ENCODE results near the gene TMEM255A. TPM values are rescaled to one million over a fixed set of nuclear protein-coding genes. Genes with fewer than 3 reads are reported as not detected.

TMEM255A gene
- total RNA-seq, 1 experiment from 2014 or later = 0.31 TPM

- CTCF ChIA-PET = no interaction called here
- Histone ChIP-seq H3K27me3 (ENCODE audit: control insufficient read depth, insufficient read depth, low read length) (no peaks in the 10 kb centered on the region), H3K4me1 (ENCODE audit: control insufficient read depth, insufficient read depth, low read length) (no peaks in the 10 kb centered on the region), H3K27ac (ENCODE audit: low read length) (no peak overlapping the region), H3K9me3 (ENCODE audit: control insufficient read depth, insufficient read depth, low read depth, low read length) (no peaks in the 10 kb centered on the region), H3K36me3 (ENCODE audit: control insufficient read depth, insufficient read depth, low read length) (no peaks in the 10 kb centered on the region; the same call in 1 of the 2 replicates), H3K4me3 (ENCODE audit: low read depth in 2 of 2, low read length in 2 of 2) (no peak overlapping the region)
- in situ Hi-C loops (cut with HindIII; ENCODE audit: low pct_unique_long_range_greater_than_20kb, low sequenced_read_pairs) (no loop called here), intact Hi-C loops (cut with micrococcal nuclease; ENCODE audit: unreplicated experiment) (no loop called here)
- POLR2A ChIA-PET = no interaction called here
- DNase-seq (ENCODE audit: low read depth, low spot score) (no peak), ATAC-seq (peak; percentile 38; the same call in 1 of the 2 replicates)
- BruUV-seq (replicated peaks) = no TSS peak
- TF ChIP-seq POLR2AphosphoS5 (IDR thresholded peaks at IDR 0.05; ENCODE audit: low read depth, low read length) (no peak), CTCF (IDR thresholded peaks at IDR 0.05) (no peak), TCF7L2 (IDR thresholded peaks at IDR 0.05; ENCODE audit: low read depth, low read length) (no peak), REST (IDR thresholded peaks at IDR 0.05; ENCODE audit: insufficient read depth in 1 of 2, low read depth in 2 of 2, low read length in 1 of 2) (no peak), SIN3A (IDR thresholded peaks at IDR 0.05; ENCODE audit: borderline replicate concordance, insufficient read depth, low read depth, low read length) (no peak)
Measured at GRCh38 chrX:120260369-120260768, 50.9 kb downstream of the TMEM255A start.

- ChIA-PET POLR2A (no interaction called here), CTCF (no interaction called here)
- no TSS peak for BruUV-seq (replicated peaks)
- no peaks in the 10 kb centered on the region for H3K27me3 ChIP-seq (ENCODE audit: control insufficient read depth, insufficient read depth, low read length)
- H3K27ac ChIP-seq (ENCODE audit: low read length) = no peak overlapping the region
- intact Hi-C loops (cut with micrococcal nuclease; ENCODE audit: unreplicated experiment) (loop anchor here (10.0 kb wide), 1 partner anchor 51 kb away; no protein-coding TSS in a partner anchor), in situ Hi-C loops (cut with HindIII; ENCODE audit: low pct_unique_long_range_greater_than_20kb, low sequenced_read_pairs) (no loop called here)
- peaks cover 15% of the 10 kb centered on the region; the same call in 1 of the 2 replicates for H3K4me1 ChIP-seq (ENCODE audit: control insufficient read depth, insufficient read depth, low read length)
- H3K4me3 ChIP-seq (ENCODE audit: low read depth in 2 of 2, low read length in 2 of 2) = no peak overlapping the region
- peaks cover 6% of the 10 kb centered on the region for H3K36me3 ChIP-seq (ENCODE audit: control insufficient read depth, insufficient read depth, low read length)
- DNase-seq (ENCODE audit: low read depth, low spot score) (no peak), ATAC-seq (no peak)
- no peaks in the 10 kb centered on the region for H3K9me3 ChIP-seq (ENCODE audit: control insufficient read depth, insufficient read depth, low read depth, low read length)
- TF ChIP-seq SIN3A (IDR thresholded peaks at IDR 0.05; ENCODE audit: borderline replicate concordance, insufficient read depth, low read depth, low read length) = no peak
- no peak for TF ChIP-seq POLR2AphosphoS5 (IDR thresholded peaks at IDR 0.05; ENCODE audit: low read depth, low read length)
- TF ChIP-seq TCF7L2 (IDR thresholded peaks at IDR 0.05; ENCODE audit: low read depth, low read length) = no peak
- no peak for TF ChIP-seq REST (IDR thresholded peaks at IDR 0.05; ENCODE audit: insufficient read depth in 1 of 2, low read depth in 2 of 2, low read length in 1 of 2)
- no peak for TF ChIP-seq CTCF (IDR thresholded peaks at IDR 0.05)
Measured at GRCh38 chrX:120253784-120254183, 57.5 kb downstream of the TMEM255A start.

Data from Panc1 (cell line).